ENCODE data around the gene LDLR. TPM values are rescaled to one million over a fixed set of nuclear protein-coding genes. Genes with fewer than 3 reads are reported as not detected.

Gene LDLR
- total and polyA plus RNA-seq, 2 of the 4 experiments (the other 2 are of a cell fraction), result 45.2 to 53.8 TPM

DNA sequence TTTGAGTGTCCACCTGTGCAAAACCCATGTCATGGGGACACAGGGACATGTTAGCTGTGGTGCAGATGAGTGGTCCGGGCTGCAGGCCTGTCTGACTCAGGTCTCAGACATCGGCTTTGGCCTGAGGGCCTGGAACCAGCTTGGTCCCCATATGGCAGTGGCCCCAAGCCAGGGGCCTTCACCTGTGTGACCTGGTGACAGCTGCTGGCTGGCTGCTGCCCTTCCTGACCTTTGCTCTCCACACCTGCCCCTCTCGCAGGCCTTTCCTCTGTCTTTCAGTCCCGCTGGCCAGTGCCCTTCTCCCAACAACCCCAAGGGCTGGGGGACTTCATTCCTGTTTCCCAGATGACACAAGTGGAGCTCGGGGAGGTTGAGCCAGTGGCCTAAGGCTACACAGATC, 22.9 kb upstream of the LDLR start:
- Histone ChIP-seq H2AFZ (replicated peaks; ENCODE audit: low read length, poor library complexity) (peak overlapping the region; percentile 63), H2AK9ac (replicated peaks; ENCODE audit: low read depth, low read length, poor library complexity) (no peak overlapping the region), H2AK5ac (ENCODE audit: low read depth, low read length) (no peak overlapping the region), H2BK5ac (ENCODE audit: low read depth, low read length, poor library complexity, severe bottlenecking) (no peak overlapping the region), H3K9ac (ENCODE audit: low read depth, low read length) (no peak overlapping the region), H2BK20ac (ENCODE audit: low read depth, low read length) (no peak overlapping the region), H4K5ac (ENCODE audit: low read depth, low read length) (no peak overlapping the region), H3K56ac (ENCODE audit: extremely low read depth, insufficient read depth, low read length) (no peak overlapping the region), H3K4me1 (ENCODE audit: control insufficient read depth, insufficient read depth, low read length) (no peaks in the 10 kb centered on the region), H3K23ac (ENCODE audit: low read depth, low read length) (no peak overlapping the region), H3K18ac (ENCODE audit: low read depth, low read length) (no peak overlapping the region), H3K4ac (ENCODE audit: low read depth, low read length) (no peak overlapping the region), H2BK15ac (ENCODE audit: low read depth, low read length) (no peak overlapping the region), H3K27ac (ENCODE audit: insufficient read depth, low read length) (no peak overlapping the region), H3K14ac (replicated peaks; ENCODE audit: low read depth, low read length) (no peak overlapping the region), H3K4me2 (ENCODE audit: low read depth, low read length) (no peak overlapping the region), H3K9me1 (ENCODE audit: insufficient read depth, low read length) (no peaks in the 10 kb centered on the region), H3K27me3 (ENCODE audit: control insufficient read depth, insufficient read depth, low read length) (no peaks in the 10 kb centered on the region), H3K79me1 (ENCODE audit: low read depth in 1 of 2, low read length in 2 of 2) (peaks cover 0 to 15% of the 10 kb centered on the region in 2 experiments; a peak in 1 of 4 replicates), H4K8ac (ENCODE audit: low read depth in 2 of 2, low read length in 2 of 2) (no peak overlapping the region), H3K9me3 (ENCODE audit: control insufficient read depth, insufficient read depth, low read length) (peaks cover 7% of the 10 kb centered on the region), H4K20me1 (ENCODE audit: insufficient read depth, low read length) (no peaks in the 10 kb centered on the region; the same call in 1 of the 2 replicates), H3K4me3 (ENCODE audit: insufficient read depth, low read depth, low read length) (no peak overlapping the region), H2BK120ac (ENCODE audit: low read depth, low read length) (no peak overlapping the region), H4K91ac (ENCODE audit: insufficient read depth, low read depth, low read length) (no peak overlapping the region), H3K36me3 (ENCODE audit: control insufficient read depth, insufficient read depth, low read length) (peaks cover 41% of the 10 kb centered on the region)
- no peak for ATAC-seq (ENCODE audit: low read depth)
- dilution Hi-C loops (cut with HindIII; ENCODE audit: low sequenced_read_pairs, unreplicated experiment) (no loop called here), intact Hi-C loops (cut with micrococcal nuclease) (no loop called here), in situ Hi-C loops (cut with MboI; ENCODE audit: low sequenced_read_pairs) (no loop called here)
- WGBS, 2 experiments (ENCODE audit: extremely low coverage in 2 of 2, insufficient read length in 1 of 2), result 100% methylated on average over 2 of the region's 5 CpGs; no CpG with 5 or more reads in 1 of the 2 experiments
- ChIA-PET POLR2A (ENCODE audit: unreplicated experiment) (no interaction called here), CTCF (no interaction called here)
- no peak for DNase-seq
- no TSS peak for BruUV-seq (replicated peaks)
- TF ChIP-seq SMC3 (IDR thresholded peaks at IDR 0.05; ENCODE audit: low read depth, low read length), result no peak
- no peak for TF ChIP-seq MXI1 (IDR thresholded peaks at IDR 0.05; ENCODE audit: borderline replicate concordance, low read depth, low read length)
- TF ChIP-seq POLR2A (IDR thresholded peaks at IDR 0.05; ENCODE audit: low read depth, low read length), result no peak
- TF ChIP-seq, protein P1, sequence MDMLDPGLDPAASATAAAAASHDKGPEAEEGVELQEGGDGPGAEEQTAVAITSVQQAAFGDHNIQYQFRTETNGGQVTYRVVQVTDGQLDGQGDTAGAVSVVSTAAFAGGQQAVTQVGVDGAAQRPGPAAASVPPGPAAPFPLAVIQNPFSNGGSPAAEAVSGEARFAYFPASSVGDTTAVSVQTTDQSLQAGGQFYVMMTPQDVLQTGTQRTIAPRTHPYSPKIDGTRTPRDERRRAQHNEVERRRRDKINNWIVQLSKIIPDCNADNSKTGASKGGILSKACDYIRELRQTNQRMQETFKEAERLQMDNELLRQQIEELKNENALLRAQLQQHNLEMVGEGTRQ (IDR thresholded peaks at IDR 0.05; ENCODE audit: low read depth, low read length), result no peak
- TF ChIP-seq, protein P2, sequence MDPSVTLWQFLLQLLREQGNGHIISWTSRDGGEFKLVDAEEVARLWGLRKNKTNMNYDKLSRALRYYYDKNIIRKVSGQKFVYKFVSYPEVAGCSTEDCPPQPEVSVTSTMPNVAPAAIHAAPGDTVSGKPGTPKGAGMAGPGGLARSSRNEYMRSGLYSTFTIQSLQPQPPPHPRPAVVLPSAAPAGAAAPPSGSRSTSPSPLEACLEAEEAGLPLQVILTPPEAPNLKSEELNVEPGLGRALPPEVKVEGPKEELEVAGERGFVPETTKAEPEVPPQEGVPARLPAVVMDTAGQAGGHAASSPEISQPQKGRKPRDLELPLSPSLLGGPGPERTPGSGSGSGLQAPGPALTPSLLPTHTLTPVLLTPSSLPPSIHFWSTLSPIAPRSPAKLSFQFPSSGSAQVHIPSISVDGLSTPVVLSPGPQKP (IDR thresholded peaks at IDR 0.05; ENCODE audit: borderline replicate concordance, low read depth, low read length), result no peak
- TF ChIP-seq CEBPB (IDR thresholded peaks at IDR 0.05; ENCODE audit: low read depth, low read length), result no peak
- TF ChIP-seq, protein P3, sequence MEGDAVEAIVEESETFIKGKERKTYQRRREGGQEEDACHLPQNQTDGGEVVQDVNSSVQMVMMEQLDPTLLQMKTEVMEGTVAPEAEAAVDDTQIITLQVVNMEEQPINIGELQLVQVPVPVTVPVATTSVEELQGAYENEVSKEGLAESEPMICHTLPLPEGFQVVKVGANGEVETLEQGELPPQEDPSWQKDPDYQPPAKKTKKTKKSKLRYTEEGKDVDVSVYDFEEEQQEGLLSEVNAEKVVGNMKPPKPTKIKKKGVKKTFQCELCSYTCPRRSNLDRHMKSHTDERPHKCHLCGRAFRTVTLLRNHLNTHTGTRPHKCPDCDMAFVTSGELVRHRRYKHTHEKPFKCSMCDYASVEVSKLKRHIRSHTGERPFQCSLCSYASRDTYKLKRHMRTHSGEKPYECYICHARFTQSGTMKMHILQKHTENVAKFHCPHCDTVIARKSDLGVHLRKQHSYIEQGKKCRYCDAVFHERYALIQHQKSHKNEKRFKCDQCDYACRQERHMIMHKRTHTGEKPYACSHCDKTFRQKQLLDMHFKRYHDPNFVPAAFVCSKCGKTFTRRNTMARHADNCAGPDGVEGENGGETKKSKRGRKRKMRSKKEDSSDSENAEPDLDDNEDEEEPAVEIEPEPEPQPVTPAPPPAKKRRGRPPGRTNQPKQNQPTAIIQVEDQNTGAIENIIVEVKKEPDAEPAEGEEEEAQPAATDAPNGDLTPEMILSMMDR (conservative IDR thresholded peaks at IDR 0.05; ENCODE audit: low read depth, low read length), result no peak
- TF ChIP-seq FOS (IDR thresholded peaks at IDR 0.05; ENCODE audit: low read depth, low read length), result no peak
- no peak for TF ChIP-seq CHD1 (IDR thresholded peaks at IDR 0.05; ENCODE audit: low read depth, low read length)
- no peak for TF ChIP-seq MAZ (IDR thresholded peaks at IDR 0.05; ENCODE audit: borderline replicate concordance, low read depth, low read length)
- no peak for TF ChIP-seq RCOR1 (IDR thresholded peaks at IDR 0.05; ENCODE audit: insufficient replicate concordance, low read length)
- TF ChIP-seq BHLHE40 (IDR thresholded peaks at IDR 0.05; ENCODE audit: low read depth, low read length), result no peak
- TF ChIP-seq RFX5 (IDR thresholded peaks at IDR 0.05; ENCODE audit: low read depth, low read length), result no peak
- TF ChIP-seq MAFK (IDR thresholded peaks at IDR 0.05; ENCODE audit: low read depth, low read length), result no peak
- TF ChIP-seq NFE2L2 (IDR thresholded peaks at IDR 0.05; ENCODE audit: low read depth, low read length), result no peak
- TF ChIP-seq RAD21 (IDR thresholded peaks at IDR 0.05; ENCODE audit: low read length), result no peak
